ENCODE measurements around the gene TTC17. TPM values are rescaled to one million over a fixed set of nuclear protein-coding genes. Genes with fewer than 3 reads are reported as not detected.
A peak's percentile ranks its signal among the peaks of the same experiment; 100 is the strongest.
"Not testable (repeated sequence)": the region's sequence is repeated elsewhere in the genome, so short reads cannot be mapped to it uniquely, and the experiment has no call there.

TTC17 gene
- total RNA-seq, 1 donor from 2014 or later: 55.2 TPM

- no peak for DNase-seq (ENCODE audit: low read depth in 2 of 2)
These were observed 100.5 kb downstream of the TTC17 start for GRCh38 chr11:43459246-43459645.

DNA sequence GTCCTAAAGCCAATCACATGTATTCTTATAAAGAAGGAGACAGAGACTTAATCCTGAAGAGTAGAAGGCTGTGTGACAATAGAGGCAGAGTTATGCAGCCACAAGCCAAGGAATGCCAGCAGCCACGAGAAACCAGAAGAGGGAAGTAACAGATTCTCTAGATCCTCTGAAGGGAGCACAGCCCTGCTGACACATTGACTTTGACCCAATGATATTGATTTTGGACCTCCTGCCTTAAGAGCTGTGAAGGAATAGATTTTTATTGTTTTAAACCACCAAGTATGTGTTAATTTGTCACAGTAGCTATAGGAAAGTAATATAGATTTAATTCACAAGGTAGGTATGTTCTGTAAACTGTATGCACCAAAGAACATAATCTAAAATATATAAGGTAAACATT lies 103.6 kb downstream of the TTC17 start:
- DNase-seq (ENCODE audit: low read depth in 2 of 2): no peak

DNA sequence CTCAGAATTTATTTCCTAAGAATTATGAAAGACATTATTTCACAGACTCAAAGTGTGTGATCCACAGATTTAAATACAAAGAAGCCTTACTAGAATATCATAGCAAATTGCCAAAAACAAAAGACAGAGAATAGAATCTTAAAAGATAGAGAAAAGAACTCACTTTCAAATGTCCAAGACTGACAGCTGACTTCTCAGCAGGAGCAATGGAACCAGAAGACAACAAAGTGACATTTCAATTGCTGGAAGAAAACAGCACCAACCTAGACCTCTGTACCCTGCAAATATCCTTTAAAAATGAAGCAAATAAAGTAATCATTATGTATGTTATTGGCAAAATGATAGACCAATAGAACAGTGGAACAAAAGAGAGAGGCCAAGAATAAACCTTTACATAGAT lies 109.2 kb downstream of the TTC17 start:
- no peak for DNase-seq (ENCODE audit: low read depth in 2 of 2)

DNA sequence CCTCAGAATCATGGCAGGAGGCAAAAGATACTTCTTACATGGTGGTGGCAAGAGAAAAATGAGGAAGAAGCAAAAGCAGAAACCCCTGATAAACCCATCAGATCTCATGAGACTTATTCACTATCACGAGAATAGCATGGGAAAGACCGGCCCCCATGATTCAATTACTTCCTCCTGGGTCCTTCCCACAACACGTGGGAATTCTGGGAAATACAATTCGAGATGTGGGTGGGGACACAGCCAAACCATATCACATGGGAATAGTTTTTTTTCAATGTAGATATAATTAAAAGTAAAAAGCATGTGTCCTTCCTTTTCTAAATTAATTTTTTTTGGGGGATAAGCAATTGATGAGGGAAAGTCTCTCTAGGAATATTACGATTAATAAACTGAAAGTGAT lies 118.8 kb downstream of the TTC17 start:
- DNase-seq (ENCODE audit: low read depth in 2 of 2): not testable (repeated sequence)

DNA sequence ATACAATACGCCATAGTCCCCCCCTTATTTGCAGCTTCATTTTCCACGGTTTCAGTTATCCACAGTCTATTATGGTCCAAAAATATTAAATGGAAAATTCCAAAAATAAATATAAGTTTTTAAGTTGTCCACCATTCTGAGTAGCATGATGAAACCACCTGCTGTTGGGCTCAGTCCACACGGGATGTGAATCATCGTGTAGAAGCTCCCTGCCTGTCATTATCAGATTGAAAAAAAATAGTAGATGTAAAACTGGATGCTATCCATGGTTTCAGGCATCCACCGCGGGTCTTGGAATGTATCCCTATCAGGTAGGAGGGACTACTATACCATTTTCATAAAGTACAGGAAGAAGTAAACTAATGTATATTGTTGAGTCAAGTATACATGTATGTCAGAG lies 127.4 kb downstream of the TTC17 start:
- peak; percentile 31 to 87 for DNase-seq (ENCODE audit: low read depth in 2 of 2)

GRCh38 chr11:43489869-43490465 lies 131.2 kb downstream of the TTC17 start:
- no peak for DNase-seq (ENCODE audit: low read depth in 2 of 2)

GRCh38 chr11:43492701-43493100 lies 134.0 kb downstream of the TTC17 start:
- DNase-seq (ENCODE audit: low read depth in 2 of 2): no peak

DNA sequence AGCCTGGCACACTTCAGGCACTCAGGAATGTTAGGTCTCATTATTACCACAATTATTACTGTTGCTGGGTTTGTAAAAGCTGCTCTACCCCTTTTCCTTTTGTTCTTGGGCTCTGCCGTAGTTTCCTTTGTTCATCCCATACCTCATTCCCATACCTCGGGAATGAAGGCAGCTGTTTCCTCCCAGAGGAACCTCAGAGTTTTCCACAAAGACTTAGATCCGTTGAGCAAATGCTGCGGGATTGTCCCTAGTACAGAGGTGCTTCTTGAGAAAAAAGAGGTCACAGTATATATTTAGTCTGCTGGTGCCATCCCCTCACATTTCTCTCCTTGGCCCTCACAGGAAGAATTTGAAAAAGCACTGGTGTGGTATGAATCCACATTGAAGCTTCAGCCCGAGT lies 134.7 kb downstream of the TTC17 start:
- DNase-seq (ENCODE audit: low read depth in 2 of 2): peak in 1 of 2 donors; percentile 11

GRCh38 chr11:43497144-43497543 lies 138.4 kb downstream of the TTC17 start:
- DNase-seq (ENCODE audit: low read depth in 2 of 2): no peak

DNA sequence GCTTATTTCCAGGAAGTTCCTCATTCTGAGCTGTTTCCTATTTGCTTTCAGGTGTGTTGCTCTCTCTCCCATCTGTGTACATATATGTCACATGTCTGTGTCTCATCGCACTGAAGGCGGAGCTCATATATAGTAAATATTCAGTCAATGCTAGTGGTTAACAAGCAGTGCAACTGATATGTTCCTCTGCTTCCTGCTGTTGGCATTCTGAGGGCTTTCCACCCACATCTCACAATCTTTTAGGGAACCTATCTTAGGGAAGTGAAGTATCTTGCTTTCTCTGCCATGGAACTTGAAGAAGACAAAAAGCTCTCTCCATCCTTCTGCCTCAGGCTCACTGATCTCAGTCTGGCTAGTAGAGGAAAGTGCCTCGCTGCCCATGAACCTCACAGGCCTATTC lies 139.8 kb downstream of the TTC17 start:
- no peak for DNase-seq (ENCODE audit: low read depth in 2 of 2)

GRCh38 chr11:43503417-43503816 lies 144.7 kb downstream of the TTC17 start:
- peak; percentile 13 to 18 for DNase-seq (ENCODE audit: low read depth in 2 of 2)

GRCh38 chr11:43504316-43504950 lies 145.7 kb downstream of the TTC17 start:
- DNase-seq (ENCODE audit: low read depth in 2 of 2): peak; percentile 19 to 38

- DNase-seq (ENCODE audit: low read depth in 2 of 2): no peak
These were observed 146.5 kb downstream of the TTC17 start for GRCh38 chr11:43505171-43505570.

GRCh38 chr11:43507171-43507570 lies 148.5 kb downstream of the TTC17 start:
- DNase-seq (ENCODE audit: low read depth in 2 of 2): no peak

DNA sequence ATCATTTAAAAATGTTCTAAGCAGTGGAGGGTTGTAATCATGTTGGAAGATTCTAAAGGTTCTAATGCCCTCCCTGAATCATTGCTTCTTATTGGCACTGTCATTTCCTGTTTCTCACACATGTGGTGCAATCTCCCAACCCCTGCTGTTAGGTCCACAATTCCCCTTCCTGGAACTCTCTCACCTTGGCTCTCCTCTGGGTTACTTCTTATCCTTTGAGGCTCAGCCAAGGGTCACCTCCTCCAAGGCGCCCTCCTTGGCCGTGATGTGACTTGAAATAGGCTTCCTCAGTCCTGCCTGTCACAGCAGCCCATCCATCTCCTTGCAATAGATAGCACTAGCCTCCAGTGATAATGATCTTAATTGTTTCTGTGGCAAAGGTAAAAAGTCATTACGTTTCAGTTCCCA lies 149.8 kb downstream of the TTC17 start:
- peak in 1 of 2 donors; percentile 35 for DNase-seq (ENCODE audit: low read depth in 2 of 2)

- no peak for DNase-seq (ENCODE audit: low read depth in 2 of 2)
These were observed 153.2 kb downstream of the TTC17 start for GRCh38 chr11:43511959-43512358.

GRCh38 chr11:43515090-43515489 lies 156.4 kb downstream of the TTC17 start:
- DNase-seq (ENCODE audit: low read depth in 2 of 2): peak; percentile 7 to 29

DNA sequence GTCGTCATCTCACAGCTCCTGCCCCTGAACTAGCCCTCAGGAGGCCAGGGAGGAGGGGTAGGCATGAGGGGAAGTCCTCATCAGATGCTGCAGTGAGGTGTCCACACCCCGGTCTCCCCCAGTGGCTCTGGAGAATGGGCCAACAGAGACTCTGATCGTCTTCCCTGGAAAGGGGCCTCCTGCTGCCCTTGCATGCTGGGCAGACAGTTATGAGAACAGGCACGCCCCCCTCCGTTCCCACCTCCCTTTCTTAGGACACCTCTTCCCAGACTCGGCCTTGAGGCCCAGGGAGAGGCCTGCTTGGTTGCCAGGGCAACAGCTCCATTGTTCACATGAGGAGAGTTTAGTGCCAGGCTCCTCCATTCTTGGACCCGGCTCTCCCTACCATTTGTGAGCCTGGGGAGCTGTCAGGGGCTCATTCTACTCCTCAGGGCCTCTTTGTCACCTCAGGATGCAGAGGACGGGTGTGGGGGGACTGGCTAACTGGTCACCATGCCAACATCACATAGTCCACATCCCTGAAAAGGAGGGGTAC lies 157.7 kb downstream of the TTC17 start:
- DNase-seq (ENCODE audit: low read depth in 2 of 2): no peak

GRCh38 chr11:43517518-43517917 lies 158.8 kb downstream of the TTC17 start:
- DNase-seq (ENCODE audit: low read depth in 2 of 2): no peak

GRCh38 chr11:43518408-43519160 lies 159.9 kb downstream of the TTC17 start:
- DNase-seq (ENCODE audit: low read depth in 2 of 2): no peak

DNA sequence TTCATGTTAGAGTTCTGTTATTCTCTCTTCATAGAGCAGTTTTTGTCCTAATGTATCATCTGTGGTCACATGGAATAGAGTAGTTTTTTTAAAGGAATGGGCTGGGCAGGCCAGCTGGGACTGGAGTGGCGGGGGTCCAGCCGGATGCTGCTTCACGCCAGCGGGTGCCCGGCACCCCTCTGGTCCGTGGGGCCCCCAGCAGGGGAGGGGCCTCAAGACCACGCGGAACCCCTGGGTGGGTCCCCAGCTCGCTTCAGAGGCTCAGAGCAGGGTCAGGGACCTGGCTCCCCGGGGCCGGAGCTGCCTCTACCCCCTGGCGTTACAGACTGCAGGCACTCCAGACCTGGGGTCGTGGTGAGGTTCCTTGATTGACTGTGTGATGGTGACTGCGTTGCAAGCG lies 162.8 kb downstream of the TTC17 start:
- DNase-seq (ENCODE audit: low read depth in 2 of 2): no peak

DNA sequence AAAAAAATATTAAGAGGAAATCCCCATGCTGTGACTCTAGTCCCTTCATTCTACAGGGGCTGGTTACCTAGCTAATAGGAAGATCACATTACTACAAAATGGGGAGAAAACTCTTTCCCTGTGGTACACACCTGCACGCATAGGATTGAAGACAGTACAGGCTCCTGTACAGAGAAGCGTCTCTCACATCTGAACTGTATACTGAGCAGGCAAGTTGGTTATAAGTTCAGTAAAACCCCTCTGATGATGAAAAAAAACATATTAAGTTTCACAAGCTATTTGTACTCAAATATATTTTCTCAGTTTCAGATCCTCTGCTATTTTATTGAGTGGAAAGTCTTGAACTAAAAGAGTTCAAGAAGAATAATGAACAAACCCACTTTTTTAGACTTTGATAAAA lies 164.9 kb downstream of the TTC17 start:
- no peak for DNase-seq (ENCODE audit: low read depth in 2 of 2)

DNA sequence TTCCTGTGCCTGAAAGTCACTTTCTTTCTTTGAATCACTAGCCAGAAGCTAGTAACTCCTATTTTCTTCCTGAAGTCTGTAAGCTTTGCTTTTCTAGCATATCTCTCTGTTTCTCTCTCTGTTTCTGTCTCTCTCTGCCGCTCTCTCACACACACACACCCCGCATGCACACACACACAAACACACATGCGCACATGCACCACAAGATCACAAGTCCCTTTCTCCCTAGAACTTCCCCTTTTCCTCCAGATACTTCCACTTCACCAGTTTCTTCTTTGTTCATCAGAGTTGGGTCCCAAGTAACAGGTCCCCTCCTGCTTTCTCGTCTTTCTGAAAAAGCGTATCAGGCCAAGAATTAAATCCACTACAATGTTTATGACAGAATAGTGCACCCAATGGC lies 173.3 kb downstream of the TTC17 start:
- DNase-seq (ENCODE audit: low read depth in 2 of 2): no peak
